NCI-H69 (cell line): ENCODE measurements around the gene CDIPT.
A peak's percentile ranks its signal among the peaks of the same experiment; 100 is the strongest.

Experiments used
- DNase-seq: peaks from one replicate; lab custom pipeline; 2025; lab: John Stamatoyannopoulos, UW

CDIPT gene

GRCh38 chr16:29826342-29826695 is 36.7 kb downstream of the CDIPT start:
- no peak for DNase-seq

- peak; percentile 94 for DNase-seq
Measured at GRCh38 chr16:29825145-29826044, 37.6 kb downstream of the CDIPT start.

- DNase-seq: no peak
Measured at GRCh38 chr16:29824589-29825144, 38.4 kb downstream of the CDIPT start.

GRCh38 chr16:29821643-29822115 is 41.3 kb downstream of the CDIPT start:
- no peak for DNase-seq

DNA sequence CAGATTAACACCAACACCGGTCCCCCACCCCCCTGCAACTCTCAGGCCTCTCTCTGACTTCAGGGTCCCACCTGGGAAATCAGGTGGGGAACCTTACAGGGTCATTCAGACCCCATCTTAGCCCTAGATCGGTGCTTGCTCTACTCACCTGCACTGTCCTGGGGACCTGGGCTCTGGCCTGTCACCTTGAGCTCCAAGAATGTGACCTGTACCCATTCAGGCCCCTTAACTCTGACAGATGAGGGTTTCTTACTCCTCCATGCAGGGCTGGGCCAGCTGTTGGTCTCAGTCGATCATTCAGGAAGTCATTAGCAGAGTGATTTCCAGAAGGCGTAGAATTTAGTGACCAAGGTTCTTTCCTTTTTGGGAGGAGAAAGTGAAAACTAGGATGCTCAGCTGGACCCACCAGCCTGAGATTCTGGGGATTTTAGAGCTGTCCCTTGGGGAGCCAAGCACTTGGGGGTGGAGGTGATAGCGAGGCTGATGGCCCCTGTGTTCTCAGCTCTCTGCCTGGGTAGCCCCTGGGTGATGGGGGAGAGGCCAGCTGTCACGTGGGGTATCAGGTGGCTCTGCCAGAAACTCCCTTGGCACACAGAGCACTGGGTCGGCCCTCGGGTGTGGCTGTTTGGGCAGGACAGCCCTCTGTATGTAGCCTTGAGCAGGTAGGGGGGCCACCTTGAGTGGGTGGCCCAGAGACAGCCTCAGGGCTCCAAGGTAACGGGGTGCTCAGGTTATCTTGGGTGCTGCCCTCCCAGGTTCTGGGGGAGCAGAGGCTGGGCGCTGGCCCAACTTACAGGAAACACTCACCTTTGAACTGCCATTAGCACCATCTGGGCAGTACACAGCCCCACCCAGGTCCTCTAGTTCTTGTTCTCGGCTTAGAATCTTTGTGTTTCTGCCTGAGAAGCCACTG is 42.0 kb downstream of the CDIPT start:
- peak; percentile 54 for DNase-seq

DNA sequence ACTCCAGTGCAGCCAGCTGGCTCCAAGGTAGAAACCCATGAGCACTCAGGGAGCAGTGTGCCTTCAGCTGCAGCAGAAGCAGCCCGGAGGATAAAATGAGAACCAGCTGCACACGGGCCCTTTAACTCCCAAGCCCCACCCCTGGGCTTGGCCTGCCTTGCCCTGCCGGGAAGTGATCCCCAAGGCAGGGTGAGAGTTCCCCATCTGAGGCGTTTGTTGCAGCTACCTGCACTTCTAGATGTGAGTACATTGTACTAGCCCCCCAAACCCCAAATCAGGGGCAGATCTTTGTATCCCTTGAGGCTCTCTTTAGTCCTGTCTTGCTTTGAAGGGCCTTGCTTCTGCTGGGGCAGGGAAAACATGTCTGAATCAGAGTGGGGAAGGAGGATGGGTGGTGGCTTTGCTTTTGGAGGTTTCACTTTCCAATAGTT is 42.7 kb downstream of the CDIPT start, which contains the start of gene MVP:
Gene MVP (plus strand): TSS at position 192 of the 431 bp plus-strand sequence. CDS start 10,088 bp downstream, outside the sequence.
- peak; percentile 55 for DNase-seq

DNA sequence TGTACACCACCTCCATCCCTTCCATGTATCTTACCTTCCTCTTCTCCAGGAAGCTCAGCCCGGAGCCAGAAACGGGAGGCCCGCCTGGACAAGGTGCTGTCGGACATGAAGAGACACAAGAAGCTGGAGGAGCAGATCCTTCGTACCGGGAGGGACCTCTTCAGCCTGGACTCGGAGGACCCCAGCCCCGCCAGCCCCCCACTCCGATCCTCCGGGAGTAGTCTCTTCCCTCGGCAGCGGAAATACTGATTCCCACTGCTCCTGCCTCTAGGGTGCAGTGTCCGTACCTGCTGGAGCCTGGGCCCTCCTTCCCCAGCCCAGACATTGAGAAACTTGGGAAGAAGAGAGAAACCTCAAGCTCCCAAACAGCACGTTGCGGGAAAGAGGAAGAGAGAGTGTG is 43.5 kb downstream of the CDIPT start:
- no peak for DNase-seq

- no peak for DNase-seq
Measured at GRCh38 chr16:29818082-29818481, 44.9 kb downstream of the CDIPT start.

GRCh38 chr16:29816694-29817441 is 46.2 kb downstream of the CDIPT start:
- DNase-seq: peak; percentile 86

DNA sequence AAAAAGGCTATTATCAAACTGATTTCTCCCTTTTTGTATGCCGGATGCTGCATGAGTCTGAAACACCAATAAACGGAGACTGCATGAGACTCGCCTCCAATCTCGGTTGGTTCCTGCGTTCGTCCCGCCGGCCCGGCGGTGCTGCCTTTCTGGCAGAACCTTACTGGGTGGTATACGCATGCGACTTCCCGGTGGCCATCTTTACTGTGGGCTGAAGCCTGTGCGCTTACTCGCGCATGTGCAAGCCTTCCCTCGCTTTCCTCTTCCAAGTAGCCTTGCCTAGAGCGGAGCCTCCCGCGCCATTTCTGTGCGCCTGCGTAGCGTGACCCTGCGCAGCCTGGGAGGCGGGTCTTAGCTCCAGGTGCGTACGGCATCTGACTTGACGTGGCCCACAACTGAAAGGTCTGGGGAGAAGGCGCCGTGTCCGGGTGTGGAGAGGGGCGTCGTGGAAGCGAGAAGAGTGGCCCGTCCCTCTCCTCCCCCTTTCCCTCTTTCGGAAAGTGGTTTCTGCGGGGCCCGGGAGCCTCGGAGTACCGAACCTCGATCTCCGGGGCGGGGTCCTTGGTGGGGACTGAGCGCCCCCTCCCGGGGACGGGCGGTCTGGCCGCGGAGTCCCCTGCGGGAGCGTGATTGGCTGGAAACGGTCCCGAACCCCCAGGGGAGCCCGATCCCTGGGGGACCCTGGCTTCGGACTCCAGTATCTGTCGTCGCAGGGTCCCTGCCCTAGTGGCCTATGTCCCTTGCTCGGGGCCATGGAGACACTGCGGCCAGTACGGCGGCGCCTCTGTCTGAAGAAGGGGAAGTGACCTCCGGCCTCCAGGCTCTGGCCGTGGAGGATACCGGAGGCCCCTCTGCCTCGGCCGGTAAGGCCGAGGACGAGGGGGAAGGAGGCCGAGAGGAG is 47.0 kb downstream of the CDIPT start, which contains the start of gene PAGR1:
Gene PAGR1 (plus strand): TSS at position 360 of the 901 bp plus-strand sequence. CDS start 374 bp downstream, at position 734.
- DNase-seq: peak; percentile 100

GRCh38 chr16:29815032-29815721 is 47.8 kb downstream of the CDIPT start:
- DNase-seq: peak; percentile 89

- no peak for DNase-seq
Measured at GRCh38 chr16:29814592-29814991, 48.4 kb downstream of the CDIPT start.

DNA sequence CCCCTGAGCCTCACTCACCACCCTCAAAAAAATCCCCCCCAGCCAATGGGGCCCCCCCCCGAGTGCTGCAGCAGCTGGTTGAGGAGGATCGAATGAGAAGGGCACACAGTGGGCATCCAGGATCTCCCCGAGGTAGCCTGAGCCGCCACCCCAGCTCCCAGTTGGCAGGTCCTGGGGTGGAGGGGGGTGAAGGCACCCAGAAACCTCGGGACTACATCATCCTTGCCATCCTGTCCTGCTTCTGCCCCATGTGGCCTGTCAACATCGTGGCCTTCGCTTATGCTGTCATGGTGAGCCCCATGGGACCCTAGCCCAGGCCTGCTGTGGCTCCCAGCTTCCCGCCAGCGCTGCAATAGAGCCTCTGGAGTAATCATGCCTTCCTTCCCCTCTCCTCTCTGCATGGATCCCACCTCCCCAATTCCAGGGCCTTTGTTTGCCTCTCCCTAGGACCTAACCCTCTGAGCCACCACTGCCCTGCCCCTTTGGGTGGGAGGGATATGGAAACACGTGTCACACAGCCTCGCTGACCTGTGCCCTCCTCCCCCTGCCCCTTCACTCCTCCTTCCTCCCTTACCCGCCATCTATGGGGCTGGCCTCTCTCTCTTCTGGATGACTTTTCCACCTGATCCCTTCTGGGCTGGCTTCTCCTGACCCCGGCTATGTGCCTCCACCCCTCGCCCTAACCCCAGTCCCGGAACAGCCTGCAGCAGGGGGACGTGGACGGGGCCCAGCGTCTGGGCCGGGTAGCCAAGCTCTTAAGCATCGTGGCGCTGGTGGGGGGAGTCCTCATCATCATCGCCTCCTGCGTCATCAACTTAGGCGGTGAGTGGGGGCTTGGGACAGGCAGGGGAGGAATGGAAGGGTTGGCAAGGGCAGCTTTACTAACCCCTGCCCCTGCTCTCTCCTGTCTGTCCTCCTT is 49.1 kb downstream of the CDIPT start:
- peak; percentile 27 for DNase-seq

GRCh38 chr16:29812754-29813643 is 50.0 kb downstream of the CDIPT start:
- no peak for DNase-seq

GRCh38 chr16:29811896-29812665 is 50.9 kb downstream of the CDIPT start, which contains the start of gene PRRT2:
Gene PRRT2 (plus strand): TSS chr16:29812193. CDS start chr16:29813055, 862 bp downstream.
- peak; percentile 94 for DNase-seq

GRCh38 chr16:29811170-29811895 is 51.7 kb downstream of the CDIPT start:
- peak; percentile 98 for DNase-seq
